ENCODE data around the gene COX18.

The COX18 gene, protein sequence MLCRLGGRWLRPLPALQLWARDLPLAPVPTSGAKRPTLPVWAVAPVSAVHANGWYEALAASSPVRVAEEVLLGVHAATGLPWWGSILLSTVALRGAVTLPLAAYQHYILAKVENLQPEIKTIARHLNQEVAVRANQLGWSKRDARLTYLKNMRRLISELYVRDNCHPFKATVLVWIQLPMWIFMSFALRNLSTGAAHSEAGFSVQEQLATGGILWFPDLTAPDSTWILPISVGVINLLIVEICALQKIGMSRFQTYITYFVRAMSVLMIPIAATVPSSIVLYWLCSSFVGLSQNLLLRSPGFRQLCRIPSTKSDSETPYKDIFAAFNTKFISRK

DNA sequence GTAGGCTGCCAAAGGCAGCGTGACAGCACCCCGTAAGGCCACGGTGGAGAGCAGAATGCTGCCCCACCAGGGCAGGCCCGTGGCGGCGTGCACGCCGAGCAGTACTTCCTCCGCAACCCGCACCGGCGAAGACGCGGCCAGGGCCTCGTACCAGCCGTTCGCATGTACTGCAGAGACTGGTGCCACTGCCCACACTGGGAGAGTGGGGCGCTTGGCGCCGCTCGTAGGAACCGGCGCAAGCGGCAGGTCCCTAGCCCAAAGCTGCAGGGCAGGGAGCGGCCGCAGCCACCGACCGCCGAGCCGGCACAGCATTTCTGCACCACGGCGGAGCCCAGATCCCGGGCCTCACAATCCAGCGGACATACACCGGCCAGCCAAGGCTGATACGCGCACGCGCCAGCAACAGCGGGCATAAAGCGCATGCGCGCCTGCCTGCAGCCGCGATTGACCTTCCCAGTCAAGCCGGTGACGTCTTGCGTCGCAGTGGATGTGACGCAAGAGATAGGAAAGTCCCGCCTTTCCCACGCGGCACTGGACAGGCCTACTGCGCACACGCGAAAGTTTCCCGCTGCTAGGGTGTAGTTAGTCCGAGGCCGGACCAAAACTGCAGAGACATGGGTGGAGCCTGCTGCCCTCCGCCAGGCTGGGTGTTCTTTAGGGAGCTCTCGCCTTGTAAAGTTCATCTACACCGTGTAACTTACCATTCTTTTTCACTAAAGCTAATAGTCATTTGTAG lies at the start of gene COX18:
COX18 (minus strand) TSS at position 379 of the 736 bp plus-strand sequence; CDS start at position 312, 67 bp downstream.
- DNase-seq, result peak; percentile 90

DNA sequence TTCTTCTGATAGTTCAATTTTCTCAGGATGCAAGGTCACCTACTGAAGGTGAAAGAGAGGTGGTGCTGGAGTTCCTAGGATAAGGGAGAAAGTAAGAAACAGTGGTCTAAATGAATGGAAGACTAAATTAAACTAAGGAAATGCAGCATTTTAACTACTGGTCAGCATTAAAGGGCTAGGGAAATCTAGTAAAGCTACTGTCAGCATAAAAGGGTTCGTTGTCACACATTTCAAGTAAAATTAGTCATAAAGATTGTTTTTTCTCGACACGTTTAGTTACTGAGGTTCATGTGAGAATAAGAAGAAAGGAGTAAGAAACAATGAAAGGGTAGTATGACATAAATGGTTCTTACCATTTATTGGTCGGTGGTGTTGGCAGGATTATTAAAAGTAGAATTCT lies 40.0 kb upstream of the COX18 start:
- DNase-seq, result no peak

DNA sequence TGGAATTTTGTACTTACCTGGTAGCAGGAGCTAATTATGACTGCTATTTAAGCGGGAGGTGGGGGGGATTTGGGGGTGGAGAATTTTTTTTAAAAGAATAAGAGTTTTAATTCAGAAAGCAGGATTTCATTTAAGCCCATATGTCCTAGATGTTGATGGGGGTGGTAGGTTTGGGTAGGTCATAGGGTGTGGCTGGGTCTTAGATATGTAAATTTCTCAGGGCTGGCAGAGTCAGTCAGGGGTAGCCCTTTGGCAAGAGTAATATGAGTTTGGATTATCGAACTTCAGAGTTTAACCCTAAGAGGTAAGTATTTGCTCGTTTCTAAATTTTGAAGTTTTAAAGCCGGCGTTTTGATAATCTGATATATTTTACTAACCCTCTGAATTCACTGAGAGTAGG lies 35.2 kb upstream of the COX18 start:
- no peak for DNase-seq

DNA sequence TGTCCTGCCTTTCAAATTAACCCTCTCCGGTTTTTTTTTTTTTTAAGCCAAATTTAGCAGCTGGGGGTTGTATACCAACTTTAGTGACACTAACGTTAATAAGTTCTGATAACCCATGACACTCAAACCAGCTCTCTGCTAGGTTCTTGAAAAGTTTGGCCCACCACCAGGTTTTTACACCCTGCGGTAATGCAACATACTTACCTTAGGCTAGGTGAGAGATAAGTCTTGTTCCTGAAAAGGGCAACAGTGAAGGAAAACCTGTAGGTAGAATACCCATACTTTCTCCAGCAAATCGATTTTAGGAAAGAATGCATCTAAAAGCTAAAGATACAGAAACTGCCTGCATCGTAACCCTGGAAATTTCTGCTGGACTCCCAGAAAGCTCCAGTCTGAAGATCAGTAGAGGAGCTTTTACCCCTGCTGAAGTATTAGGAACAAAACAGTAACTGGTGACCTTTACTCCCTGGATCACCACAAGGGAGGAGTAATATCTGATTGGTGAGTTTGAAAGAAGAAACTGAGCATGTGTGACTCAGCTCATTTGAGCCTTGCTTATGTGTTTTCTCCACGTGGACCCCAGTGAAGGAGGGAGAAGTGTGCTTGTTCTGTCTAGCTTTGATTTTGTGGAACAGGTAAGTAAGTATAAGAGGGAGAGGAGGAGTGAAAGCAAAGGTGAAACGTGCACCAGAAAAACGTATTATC lies 34.4 kb upstream of the COX18 start:
- no peak for DNase-seq

DNA sequence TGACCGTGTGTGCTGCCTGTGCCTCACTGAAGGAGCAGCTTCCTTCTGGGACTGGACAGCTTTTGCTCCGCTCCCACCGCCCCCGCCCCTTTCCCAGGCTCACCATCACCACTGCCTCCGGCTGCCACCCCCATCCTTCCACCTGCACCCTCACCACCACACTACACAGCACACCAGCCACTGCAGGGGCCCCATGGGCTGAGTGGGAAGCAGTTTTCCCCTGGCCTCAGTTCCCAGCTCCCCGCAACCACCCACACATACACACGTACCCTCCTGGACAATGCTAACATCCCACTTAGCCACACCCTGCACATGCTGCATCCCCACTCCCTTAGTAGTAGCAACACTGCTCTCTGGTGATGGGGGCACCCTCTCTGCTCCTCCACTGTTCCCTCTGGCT lies 29.6 kb upstream of the COX18 start:
- no peak for DNase-seq

DNA sequence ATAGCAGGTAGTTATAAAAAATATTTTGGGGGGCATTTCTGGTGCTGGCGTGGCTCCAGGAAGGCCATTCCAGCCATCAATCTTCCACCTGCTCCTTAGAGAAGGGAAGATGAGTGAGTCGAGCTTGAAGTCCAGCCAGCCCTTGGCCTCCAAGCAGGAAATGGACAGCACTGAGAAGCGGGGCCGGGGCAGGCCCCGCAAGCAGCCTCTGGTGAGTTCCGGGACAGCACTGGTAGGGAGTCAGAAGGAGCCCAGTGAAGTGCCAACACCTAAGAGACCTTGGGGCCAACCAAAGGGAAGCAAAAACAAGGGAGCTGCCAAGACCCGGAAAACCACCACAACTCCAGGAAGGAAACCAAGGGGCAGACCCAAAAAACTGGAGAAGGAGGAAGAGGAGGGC lies 29.2 kb upstream of the COX18 start:
- no peak for DNase-seq

DNA sequence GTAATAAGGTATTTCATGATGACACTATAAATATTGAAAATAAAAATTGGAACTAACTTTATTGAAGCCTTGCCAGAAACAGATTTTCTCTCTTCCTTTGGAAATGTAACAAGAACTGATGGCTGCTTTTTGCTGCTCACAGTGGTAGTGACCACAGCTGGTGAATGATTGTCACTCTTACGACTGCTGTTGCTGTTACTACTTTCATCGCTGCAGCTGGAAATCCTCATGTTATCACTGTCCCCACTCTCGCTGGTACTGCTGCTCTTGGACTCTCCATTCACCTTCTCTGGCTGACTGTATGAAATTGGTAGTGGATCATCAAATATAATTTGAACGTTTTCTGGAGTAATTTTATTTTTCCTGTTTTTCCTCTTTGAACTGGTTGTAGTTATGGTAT lies 28.5 kb upstream of the COX18 start:
- no peak for DNase-seq

DNA sequence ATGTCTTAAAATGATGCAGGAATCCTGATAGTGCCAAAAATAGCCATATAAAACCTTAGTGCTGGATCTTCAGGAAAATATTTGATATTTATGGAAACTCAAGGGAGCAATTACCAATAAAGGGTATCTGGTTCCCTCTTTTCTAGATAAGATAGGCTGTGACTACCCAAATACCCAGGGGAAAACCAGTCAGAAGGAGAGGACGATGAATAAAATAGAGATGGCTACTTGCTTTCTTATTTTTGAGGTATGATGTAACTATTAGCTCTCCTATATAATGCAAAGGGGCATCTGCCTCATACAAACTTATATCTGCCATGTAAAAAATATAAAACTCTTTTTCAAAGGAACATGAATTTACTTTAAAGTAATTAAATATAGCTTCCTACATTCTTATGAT lies 23.4 kb upstream of the COX18 start:
- DNase-seq, result no peak

DNA sequence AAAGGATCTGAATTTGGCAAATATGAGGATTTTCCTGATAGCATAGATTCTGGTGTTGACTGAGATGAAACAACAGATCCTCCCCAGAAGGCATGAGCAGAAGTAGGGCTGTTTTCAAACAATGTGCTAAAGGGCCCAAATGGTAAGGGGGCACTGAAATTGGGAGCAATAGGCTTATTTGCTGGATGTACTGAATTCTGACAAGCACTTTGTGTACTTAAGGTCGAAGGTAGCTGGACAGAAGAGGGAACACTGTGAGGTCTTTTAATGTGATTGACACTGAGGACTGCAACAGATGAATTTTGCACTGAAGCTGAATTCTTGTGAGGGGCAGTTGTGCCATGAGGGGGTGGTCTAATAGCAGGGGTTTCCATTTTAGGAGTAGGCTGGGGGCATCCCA lies 21.2 kb upstream of the COX18 start:
- no peak for DNase-seq

DNA sequence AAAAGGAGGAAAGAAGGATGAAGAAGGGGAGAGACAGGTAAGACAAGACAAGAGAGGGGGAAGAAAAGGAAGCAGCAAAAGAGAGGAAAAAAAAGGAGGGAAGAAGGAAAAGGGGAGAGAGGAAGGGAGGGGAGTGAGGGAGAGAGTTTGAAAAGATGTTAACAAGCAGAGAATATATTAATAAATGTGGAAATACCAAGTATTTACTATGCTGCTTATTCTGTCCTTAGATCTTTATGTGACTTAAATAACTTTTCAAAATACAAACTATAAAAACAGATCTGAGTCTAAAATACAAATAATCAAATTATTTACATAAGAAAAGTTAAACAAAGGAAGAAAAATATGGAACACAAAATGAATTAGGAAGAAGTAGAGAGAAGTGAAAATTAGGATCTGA lies 18.4 kb upstream of the COX18 start:
- no peak for DNase-seq

DNA sequence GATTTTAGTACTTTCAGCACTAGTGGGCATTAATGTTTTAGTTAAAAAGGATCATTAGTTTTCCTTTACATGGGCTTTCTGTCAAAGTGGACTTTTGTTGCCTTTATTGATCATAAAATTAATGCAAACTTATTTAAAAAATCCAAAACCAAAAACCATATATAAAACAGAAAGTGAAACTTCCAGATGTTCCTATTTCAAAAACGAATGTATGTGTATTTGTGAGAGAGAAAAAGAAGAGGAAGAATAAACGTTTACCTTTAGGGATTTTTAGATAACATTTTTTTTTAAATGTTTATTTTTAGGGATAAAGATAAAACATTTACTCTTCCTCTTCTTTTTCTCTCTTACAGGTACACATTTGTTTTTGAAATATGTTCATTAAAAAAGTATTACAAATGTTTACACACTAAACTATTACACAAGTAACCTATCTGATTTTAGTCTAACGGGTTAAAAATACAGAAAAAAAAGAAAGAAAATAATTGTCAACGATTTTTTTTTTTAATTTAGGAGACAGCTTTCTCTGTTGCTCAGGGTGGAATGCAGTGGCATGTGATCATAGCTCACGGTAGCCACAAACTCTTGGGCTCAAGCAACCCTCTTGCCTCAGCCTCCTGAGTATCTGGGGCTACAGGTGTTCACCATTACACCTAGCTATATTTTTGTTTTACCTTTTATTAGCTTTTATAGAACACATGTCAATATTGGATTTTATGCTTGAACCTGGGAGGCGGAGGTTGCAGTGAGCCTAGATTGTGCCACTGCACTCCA lies 16.8 kb upstream of the COX18 start:
- no peak for DNase-seq

DNA sequence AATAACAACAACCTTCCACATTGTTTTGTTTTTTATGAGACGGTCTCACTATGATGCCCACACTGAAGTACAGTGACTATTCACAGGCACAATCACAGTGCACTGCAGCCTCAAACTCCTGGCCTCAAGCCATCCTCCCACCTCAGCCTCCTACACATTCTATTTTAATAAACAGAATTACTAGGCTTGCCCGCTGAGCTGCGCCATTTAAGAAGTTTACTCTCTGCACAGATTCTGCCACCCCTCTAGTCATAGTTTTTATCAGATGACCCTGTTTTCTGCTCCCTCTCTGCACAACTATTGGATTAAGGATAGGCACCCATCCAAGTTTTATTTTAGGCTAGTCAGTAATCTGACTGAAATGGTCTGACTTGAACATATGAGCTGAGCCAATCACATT lies 11.3 kb upstream of the COX18 start:
- no peak for DNase-seq

DNA sequence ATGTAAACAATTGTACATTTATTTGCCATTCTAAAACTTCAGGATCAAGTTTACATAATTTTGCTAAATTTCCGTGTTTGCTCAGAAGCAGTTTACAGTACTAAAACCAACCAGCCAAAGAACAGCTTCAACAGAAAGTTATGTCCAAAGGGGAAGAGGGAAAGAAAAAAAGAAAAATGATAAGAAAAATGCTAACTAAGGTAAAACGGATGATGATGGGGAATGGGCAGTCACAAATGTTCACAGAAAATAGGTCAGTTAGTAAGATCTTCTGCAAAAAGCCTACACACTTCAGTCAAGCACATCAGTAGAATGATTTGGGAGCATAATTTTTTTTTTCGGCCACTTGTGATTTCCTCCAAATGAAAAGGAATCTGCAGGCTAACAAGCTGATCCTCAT lies 6.3 kb upstream of the COX18 start:
- no peak for DNase-seq

DNA sequence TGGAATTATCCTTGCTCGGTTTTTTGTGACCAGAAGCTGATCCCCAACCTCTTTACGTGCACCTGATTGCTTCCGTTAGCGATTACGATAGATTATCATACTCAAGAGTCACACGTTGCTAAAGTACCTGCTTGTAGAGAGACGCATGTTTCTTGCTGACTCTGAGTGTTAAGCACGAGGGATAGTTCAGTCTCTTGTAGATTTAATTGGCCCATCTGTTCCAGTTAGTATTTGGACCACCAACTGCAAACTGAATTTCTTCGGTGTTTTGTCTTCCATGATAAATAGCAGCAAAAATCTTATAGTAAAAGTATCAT lies 516 bp upstream of the COX18 start:
- no peak for DNase-seq

DNA sequence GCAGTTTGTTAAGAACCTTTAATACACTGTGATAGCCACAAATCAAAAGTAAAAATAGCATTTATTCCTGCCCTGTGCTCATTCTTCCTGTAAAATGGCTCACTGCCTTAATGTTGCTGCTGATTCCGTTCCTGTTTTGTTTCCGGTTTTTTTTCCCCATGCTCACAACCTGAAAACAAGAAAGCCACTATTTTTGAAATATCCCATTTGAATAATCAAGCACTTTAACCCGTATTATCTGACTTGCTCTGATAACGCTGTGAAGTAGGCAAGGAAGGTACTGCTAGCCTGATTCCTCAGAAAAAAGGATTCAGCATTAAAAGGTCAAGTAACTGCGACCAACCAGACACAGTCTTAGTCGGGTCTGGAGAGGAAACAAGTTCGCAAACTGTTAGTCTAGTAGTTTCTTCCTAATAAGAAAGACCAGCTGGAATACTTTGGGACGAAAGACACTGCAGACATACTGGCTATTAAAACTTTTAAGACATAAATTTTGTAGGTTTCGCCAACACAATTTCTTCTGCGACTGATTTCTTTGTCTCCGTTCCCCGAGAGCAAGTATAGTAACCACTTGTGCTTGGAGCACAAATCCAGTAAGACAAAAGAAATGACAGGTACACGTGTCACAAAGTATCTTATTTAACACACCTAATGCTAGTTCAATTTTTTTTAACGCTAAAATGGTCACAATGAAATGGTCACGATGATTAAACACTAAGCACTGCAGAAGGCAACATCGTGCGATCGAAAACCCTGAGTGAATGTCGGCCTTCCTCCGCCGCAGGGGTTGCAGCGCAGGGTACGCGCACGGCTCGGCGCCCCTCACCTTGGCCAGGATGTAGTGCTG lies 802 bp downstream of the COX18 start:
- DNase-seq, result no peak

DNA sequence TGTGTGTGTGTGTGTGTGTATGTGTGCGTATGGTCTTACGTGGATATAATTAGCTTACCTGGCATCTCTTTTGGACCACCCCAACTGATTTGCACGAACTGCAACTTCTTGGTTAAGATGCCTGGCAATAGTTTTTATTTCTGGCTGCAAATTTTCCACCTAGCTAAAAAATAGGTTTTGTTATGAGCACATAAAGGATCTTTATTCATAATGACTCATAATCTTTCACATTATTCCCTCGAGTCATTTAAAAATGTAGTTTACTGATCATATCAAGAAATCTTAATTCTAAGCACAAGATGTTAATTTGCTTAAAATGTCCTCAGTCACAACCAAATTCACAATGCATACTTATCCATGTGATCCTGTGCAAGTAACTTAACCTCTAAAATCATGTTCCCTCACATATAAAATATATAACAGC lies 1.5 kb downstream of the COX18 start:
- DNase-seq, result peak; percentile 30

DNA sequence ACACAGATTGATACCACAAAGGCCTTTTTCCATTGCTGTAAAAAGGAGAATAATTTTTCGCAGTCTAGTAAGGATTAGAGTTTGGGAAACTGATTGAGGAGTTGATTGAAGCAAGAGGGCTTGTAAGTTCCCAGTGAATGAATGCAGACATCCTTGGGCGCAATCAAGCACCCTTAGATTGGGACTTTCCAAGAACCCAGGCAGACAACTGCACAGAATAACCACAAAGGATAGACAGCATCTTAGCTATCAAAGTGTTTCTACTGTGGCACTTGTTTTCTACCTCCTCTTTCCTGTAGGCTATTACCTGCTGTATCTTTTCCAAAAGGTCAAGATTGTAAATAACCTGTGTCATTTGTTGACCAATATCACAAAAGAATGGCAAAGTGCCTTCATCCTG lies 2.6 kb downstream of the COX18 start:
- DNase-seq, result peak; percentile 18

DNA sequence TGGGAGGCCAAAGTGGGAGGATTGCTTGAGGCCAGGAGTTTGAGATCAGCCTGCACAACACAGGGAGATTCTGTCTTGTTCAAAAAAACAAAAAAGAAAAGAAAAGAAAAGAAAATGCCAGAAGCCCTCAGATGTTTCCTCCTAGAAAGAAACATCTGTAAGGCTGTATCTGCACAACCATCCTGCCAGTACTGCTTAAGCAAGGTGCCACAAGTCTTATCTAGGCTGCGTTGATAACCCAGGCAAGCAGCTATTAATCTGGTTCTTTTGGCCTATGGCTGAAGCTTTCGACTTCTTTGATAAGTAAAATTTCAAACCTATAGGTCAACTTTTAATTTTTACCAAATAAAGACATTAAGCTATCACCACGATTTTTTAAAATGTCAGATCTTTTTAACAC lies 3.1 kb downstream of the COX18 start:
- DNase-seq, result no peak

DNA sequence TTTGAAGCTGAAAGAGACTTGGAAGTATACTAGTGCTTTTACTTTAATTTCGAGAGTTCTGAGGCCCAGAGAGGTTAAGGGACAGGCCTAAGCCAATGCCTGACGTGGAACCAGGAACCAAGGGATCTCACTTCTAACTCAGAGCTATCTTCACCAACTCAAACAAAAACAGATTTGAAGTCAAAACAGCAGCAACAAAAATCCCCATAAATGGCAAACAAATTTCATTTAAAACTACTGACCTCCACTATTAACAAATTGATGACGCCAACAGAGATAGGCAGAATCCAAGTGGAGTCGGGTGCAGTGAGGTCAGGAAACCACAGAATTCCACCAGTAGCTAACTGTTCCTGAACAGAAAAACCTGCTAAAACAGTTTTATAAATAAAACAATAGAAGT lies 5.0 kb downstream of the COX18 start:
- DNase-seq, result no peak

DNA sequence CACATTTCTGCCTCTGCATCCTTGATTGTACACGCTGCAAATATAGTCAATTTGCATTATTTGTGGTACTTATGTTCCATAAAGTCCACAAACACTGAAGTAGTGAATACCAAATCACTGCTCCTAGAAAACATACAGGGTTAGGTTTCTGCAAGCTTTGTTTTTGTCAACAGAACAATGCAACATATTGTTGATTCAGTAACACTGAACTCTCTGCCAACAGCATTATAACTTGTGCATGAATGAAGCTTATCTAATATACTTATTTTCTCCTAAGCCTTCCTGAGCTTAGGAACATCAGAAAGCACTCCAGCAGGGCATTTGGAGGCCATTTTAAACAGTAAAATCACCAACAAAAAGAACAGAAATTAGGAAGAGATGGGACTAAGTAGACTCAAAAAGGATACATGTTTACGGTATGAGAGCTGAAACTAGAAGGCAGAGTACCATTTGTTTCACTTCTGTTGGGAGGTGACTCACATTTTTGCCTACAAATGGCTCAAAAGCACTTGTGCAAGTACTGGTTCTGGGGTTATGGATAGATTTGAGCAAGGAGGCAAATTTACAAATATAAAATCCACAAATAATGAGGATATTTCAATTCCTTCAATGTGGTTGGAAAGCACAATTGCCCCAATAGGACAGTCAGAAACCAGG lies 14.1 kb downstream of the COX18 start:
- no peak for DNase-seq

DNA sequence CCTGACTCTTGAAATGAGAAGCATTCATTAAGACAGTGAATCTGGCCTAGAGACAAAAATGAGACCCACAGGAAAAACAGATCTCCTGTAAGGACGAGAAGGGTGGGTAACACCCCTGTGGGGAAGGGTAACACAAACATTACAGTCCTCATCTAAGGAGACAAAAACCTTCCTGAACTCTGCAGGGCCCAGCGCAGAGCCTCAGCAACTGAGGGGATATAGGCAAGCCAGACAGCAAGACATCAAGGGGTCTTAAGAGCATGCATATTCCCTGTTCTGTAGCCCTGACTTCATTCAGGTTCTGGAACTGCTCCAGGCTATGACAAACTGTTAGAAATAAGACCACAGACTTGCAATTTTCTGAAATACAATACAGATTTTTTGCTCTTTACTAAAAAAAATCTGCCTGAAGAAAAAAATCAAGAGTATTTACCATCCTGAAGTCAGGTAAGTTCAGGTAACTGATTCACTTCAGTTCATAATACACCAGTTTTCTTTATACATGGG lies 15.5 kb downstream of the COX18 start:
- DNase-seq, result no peak

DNA sequence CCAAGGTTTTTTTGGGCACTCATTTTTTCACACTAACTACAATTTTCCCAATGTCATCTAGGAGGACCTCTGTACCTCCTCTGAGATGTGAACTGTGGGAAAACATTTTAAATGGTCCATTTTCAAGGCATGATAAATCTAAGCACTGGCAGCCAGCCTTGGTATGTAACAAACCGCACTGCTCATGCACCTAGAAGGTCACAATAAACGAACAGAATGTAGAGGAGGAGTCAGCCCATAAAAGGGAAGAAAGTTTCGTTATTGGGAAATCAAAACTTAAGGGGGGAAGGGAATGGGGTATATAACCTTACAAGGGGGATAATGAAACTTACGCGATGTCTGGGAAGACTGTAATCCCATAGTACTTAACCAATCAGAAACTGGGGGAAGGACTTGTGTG lies 16.4 kb downstream of the COX18 start:
- DNase-seq, result no peak
